Parathyroid adenoma (tissue), 2 donors: Measurements from ENCODE around the gene ITGAX.

Experiments
- H2AFZ ChIP-seq: fragments of 300-600 bp; sonication (generic); one replicate; pipeline ENCODE4 v1.7.0; 2017; ENCODE audit warnings: antibody characterized with exemption, mild to moderate bottlenecking
- H3K27ac ChIP-seq: fragments of 300-600 bp; sonication (generic); one replicate; pipeline ENCODE4 v1.7.0; 2017
- H3K27me3 ChIP-seq: fragments of 300-600 bp; sonication (generic); one replicate; pipeline ENCODE4 v1.7.0; 2017; ENCODE audit warnings: low read length; ENCODE audit not compliant: control insufficient read depth, insufficient read depth
- H3K36me3 ChIP-seq: fragments of 300-600 bp; sonication (generic); one replicate; pipeline ENCODE4 v1.7.0; 2017; ENCODE audit warnings: low read length; ENCODE audit not compliant: control insufficient read depth, insufficient read depth
- H3K4me1 ChIP-seq: fragments of 300-600 bp; sonication (generic); one replicate; pipeline ENCODE4 v1.7.0; 2017; ENCODE audit warnings: control low read depth
- H3K4me2 ChIP-seq: fragments of 300-600 bp; sonication (generic); one replicate; pipeline ENCODE4 v1.7.0; 2017; ENCODE audit warnings: low read length
- H3K4me3 ChIP-seq: fragments of 300-600 bp; sonication (generic); one replicate; pipeline ENCODE4 v1.7.0; 2017; ENCODE audit warnings: low read depth, low read length
- H3K79me2 ChIP-seq: fragments of 300-600 bp; sonication (generic); one replicate; pipeline ENCODE4 v1.7.0; 2017; ENCODE audit warnings: control low read depth
- H3K9ac ChIP-seq: fragments of 300-600 bp; sonication (generic); one replicate; pipeline ENCODE4 v1.7.0; 2017; ENCODE audit warnings: mild to moderate bottlenecking
- H3K9me3 ChIP-seq: fragments of 300-600 bp; sonication (generic); one replicate; pipeline ENCODE4 v1.7.0; 2017; ENCODE audit warnings: low read length; ENCODE audit not compliant: control insufficient read depth
- CTCF ChIP-seq: fragments of 300-600 bp; sonication (generic); IDR thresholded peaks from one replicate; pipeline ENCODE4 v1.7.0; 2017; ENCODE audit warnings: antibody characterized with exemption, mild to moderate bottlenecking
- donor health status: primary hyperparathyroidism.

ITGAX gene

DNA sequence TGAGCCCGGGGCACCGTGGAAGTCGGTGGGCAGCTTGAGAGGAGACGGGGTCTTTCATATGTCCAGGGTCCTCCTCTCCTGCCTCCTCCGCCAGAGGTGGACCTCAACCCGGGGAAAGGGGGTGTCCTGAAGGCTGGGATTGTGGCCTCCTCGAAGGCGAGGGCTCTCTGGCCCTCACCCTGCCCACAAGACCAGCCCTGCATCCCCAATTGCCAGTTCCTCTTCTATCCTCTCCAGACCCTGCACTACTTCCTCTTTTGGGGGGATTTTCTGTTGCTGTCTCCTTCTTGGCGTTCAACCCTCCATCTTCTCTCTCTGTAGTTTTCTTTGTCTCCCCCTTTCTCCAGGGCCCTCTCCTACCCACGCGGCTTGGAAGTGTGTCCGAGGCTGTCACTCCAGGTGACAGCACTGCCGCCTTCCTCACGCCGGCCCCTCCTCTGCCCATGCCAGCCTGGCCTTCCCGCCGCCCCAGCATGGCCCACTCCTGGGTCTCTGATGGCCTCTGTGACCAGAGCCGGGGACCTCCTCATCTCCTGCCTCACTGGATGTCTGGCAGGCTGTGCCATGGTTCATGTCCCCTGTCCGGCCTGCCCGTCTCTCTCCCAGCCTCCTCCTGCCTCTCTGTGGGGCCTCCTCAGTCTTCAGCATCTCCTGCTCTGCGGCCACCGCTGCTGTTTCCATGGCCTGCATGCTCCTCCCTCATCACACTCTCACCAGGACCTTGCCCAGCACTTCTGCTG, 2.4 kb upstream of the ITGAX start:
- Histone ChIP-seq H3K79me2 (no peaks in the 10 kb centered on the region), H3K4me2 (no peak overlapping the region), H3K4me3 (no peak overlapping the region), H3K27me3 (no peaks in the 10 kb centered on the region), H3K27ac (no peak overlapping the region), H3K36me3 (no peaks in the 10 kb centered on the region), H3K9ac (no peak overlapping the region), H3K9me3 (no peaks in the 10 kb centered on the region), H3K4me1 (no peaks in the 10 kb centered on the region), H2AFZ (no peak overlapping the region)
- TF ChIP-seq CTCF, result no peak

GRCh38 chr16:31355431-31356100, 590 bp downstream of the ITGAX start:
- TF ChIP-seq CTCF, result no peak
- no peaks in the 10 kb centered on the region for H3K79me2 ChIP-seq
- no peak overlapping the region for H3K27ac ChIP-seq
- no peak overlapping the region for H3K4me2 ChIP-seq
- H2AFZ ChIP-seq, result no peak overlapping the region
- no peaks in the 10 kb centered on the region for H3K27me3 ChIP-seq
- H3K4me1 ChIP-seq, result no peaks in the 10 kb centered on the region
- H3K9me3 ChIP-seq, result no peaks in the 10 kb centered on the region
- no peak overlapping the region for H3K9ac ChIP-seq
- H3K4me3 ChIP-seq, result no peak overlapping the region
- no peaks in the 10 kb centered on the region for H3K36me3 ChIP-seq

DNA sequence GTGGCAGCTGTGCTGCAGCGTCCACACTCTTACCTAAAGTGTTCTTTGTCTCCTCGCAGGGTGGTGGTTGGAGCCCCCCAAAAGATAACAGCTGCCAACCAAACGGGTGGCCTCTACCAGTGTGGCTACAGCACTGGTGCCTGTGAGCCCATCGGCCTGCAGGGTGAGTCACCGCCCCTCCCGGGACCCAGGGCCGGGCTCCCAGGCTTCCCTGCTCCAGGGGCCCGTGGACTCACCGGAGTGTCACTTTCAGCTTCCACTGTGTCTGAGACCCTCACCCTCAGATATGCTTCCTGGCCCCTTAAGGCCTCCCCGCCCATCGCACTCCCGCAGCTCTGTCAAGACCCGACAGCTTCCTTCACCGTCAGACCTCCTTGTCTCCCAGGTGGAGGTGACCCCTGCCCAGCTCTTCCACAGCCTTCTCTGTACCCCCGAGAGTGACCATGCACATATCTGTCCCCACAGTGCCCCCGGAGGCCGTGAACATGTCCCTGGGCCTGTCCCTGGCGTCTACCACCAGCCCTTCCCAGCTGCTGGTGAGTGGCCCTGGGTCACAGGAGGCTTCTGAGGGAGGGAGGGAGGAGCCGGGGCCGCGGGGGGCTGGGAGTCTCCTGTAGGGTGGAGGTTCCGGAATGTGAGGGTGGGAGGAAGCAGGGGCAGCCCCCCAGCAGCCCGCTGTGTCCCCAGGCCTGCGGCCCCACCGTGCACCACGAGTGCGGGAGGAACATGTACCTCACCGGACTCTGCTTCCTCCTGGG, 1.8 kb downstream of the ITGAX start:
- Histone ChIP-seq H3K9ac (no peak overlapping the region), H3K27me3 (no peaks in the 10 kb centered on the region), H3K79me2 (no peaks in the 10 kb centered on the region), H2AFZ (no peak overlapping the region), H3K9me3 (no peaks in the 10 kb centered on the region), H3K4me1 (no peaks in the 10 kb centered on the region), H3K4me2 (no peak overlapping the region), H3K27ac (no peak overlapping the region), H3K36me3 (no peaks in the 10 kb centered on the region), H3K4me3 (no peak overlapping the region)
- TF ChIP-seq CTCF, result no peak

GRCh38 chr16:31357324-31358109, 2.5 kb downstream of the ITGAX start:
- Histone ChIP-seq H2AFZ (no peak overlapping the region), H3K9me3 (no peaks in the 10 kb centered on the region), H3K27me3 (no peaks in the 10 kb centered on the region), H3K4me3 (no peak overlapping the region), H3K4me2 (no peak overlapping the region), H3K36me3 (no peaks in the 10 kb centered on the region), H3K27ac (no peak overlapping the region), H3K79me2 (no peaks in the 10 kb centered on the region), H3K4me1 (no peaks in the 10 kb centered on the region), H3K9ac (no peak overlapping the region)
- TF ChIP-seq CTCF, result no peak
